Measurements from ENCODE around the gene VPS37D. TPM values are rescaled to one million over a fixed set of nuclear protein-coding genes. Genes with fewer than 3 reads are reported as not detected.

VPS37D gene
- total and polyA plus RNA-seq, 10 of the 15 experiments (the other 5 are each of a cell fraction or from before 2014, with no cell fraction given), result 0.10 to 0.45 (median 0.16) TPM; not detected in 6

DNA sequence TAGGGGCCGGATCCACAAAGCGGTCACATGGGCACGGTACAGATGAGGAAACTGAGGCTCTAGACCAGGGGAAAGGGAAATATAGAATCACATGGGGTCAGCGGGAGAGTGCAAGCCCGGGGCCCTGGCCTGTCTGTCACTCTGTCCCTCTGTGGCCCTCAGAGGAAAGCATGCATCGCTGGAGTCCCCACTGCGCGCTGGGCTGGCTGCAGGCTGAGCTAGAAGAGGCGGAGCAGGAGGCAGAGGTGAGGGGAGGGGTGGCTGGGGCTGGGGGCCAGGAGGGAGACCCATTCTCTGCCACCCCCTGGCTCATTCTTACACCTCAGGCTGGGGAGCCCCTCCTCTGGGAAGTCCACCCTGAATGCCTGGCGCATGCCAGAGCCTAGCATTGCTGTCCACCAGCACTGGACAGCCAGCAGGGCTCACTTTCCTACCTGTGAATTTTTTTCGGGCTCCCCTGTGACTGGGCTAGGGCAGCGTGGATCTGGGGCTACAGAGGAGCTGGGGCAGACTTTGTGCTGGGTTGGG lies 2.3 kb downstream of the VPS37D start:
- Histone ChIP-seq H4K20me1 (ENCODE audit: control insufficient read depth, insufficient read depth) (no peaks in the 10 kb centered on the region), H3K4me2 (ENCODE audit: control insufficient read depth, insufficient read depth) (no peak overlapping the region), H3K9me3 (replicated peaks; ENCODE audit: control insufficient read depth, insufficient read depth, low read length) (no peaks in the 10 kb centered on the region), H3K27ac (ENCODE audit: control insufficient read depth, insufficient read depth) (no peak overlapping the region), H3K27me3 (replicated peaks in 1 of 2; ENCODE audit: control insufficient read depth in 2 of 2, insufficient read depth in 2 of 2, low read length in 1 of 2) (peaks cover 0 to 6% of the 10 kb centered on the region in 2 experiments; a peak in 2 of 4 replicates), H3K36me3 (ENCODE audit: control insufficient read depth in 2 of 2, insufficient read depth in 2 of 2, low read length in 1 of 2) (no peaks in the 10 kb centered on the region), H3K4me3 (no peak overlapping the region), H3K79me2 (ENCODE audit: control insufficient read depth, insufficient read depth, low read length) (no peaks in the 10 kb centered on the region), H3K4me1 (ENCODE audit: control insufficient read depth, insufficient read depth, low read length) (no peaks in the 10 kb centered on the region), H2AFZ (ENCODE audit: control insufficient read depth, low read depth, low read length) (no peak overlapping the region), H3K9ac (ENCODE audit: control insufficient read depth, insufficient read depth, low read length) (no peak overlapping the region)
- TF ChIP-seq SPI1 (IDR thresholded peaks at IDR 0.05; ENCODE audit: borderline replicate concordance, insufficient read depth, low read depth, low read length), result no peak
- RAD21 ChIA-PET (ENCODE audit: unreplicated experiment), result no interaction called here
- intact Hi-C loops (cut with micrococcal nuclease; ENCODE audit: unreplicated experiment), result loop anchor here (5.0 kb wide), 3 partner anchors 43 to 58 kb away; no protein-coding TSS in a partner anchor
- DNase-seq (ENCODE audit: low read depth, low spot score) (no peak), ATAC-seq (no peak), FAIRE-seq (no peak)
- BruUV-seq (replicated peaks), result no TSS peak
- WGBS (ENCODE audit: insufficient coverage, insufficient replicate concordance, low lambda C conversion rate, missing lambda C conversion rate), result 46% methylated on average over 12 of the region's 12 CpGs
- CTCF ChIA-PET, result interaction anchor here (0.9 kb wide), 1 partner anchor 33 kb away, joined by 3 read pairs; no protein-coding TSS in a partner anchor
- SMC1A ChIA-PET (ENCODE audit: uncharacterized antibody, unreplicated experiment), result no interaction called here
- in situ Hi-C loops (cut with MboI), result no loop called here
- POLR2A ChIA-PET, result no interaction called here

- BruUV-seq (replicated peaks), result no TSS peak
- TF ChIP-seq ZNF622 (IDR thresholded peaks at IDR 0.05) (no peak), EZH2 (IDR thresholded peaks at IDR 0.05; ENCODE audit: borderline replicate concordance, control insufficient read depth, low read depth, low read length) (no peak), E2F4 (IDR thresholded peaks at IDR 0.05; ENCODE audit: low read depth, low read length) (no peak), SUZ12 (IDR thresholded peaks at IDR 0.05; ENCODE audit: unreplicated experiment) (no peak), ETV6 (conservative IDR thresholded peaks at IDR 0.05 in 1 of 2, IDR thresholded peaks at IDR 0.05 in 1 of 2; ENCODE audit: borderline replicate concordance in 1 of 2, low read depth in 1 of 2) (no peak), FOS (IDR thresholded peaks at IDR 0.05; ENCODE audit: borderline replicate concordance, extremely low read depth, insufficient read length) (no peak)
- TF ChIP-seq, protein P1, sequence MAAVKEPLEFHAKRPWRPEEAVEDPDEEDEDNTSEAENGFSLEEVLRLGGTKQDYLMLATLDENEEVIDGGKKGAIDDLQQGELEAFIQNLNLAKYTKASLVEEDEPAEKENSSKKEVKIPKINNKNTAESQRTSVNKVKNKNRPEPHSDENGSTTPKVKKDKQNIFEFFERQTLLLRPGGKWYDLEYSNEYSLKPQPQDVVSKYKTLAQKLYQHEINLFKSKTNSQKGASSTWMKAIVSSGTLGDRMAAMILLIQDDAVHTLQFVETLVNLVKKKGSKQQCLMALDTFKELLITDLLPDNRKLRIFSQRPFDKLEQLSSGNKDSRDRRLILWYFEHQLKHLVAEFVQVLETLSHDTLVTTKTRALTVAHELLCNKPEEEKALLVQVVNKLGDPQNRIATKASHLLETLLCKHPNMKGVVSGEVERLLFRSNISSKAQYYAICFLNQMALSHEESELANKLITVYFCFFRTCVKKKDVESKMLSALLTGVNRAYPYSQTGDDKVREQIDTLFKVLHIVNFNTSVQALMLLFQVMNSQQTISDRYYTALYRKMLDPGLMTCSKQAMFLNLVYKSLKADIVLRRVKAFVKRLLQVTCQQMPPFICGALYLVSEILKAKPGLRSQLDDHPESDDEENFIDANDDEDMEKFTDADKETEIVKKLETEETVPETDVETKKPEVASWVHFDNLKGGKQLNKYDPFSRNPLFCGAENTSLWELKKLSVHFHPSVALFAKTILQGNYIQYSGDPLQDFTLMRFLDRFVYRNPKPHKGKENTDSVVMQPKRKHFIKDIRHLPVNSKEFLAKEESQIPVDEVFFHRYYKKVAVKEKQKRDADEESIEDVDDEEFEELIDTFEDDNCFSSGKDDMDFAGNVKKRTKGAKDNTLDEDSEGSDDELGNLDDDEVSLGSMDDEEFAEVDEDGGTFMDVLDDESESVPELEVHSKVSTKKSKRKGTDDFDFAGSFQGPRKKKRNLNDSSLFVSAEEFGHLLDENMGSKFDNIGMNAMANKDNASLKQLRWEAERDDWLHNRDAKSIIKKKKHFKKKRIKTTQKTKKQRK (IDR thresholded peaks at IDR 0.05; ENCODE audit: low read depth, low read length), result no peak
- no peak for ATAC-seq
- Histone ChIP-seq H3K79me2 (ENCODE audit: control insufficient read depth, insufficient read depth, low read length) (no peaks in the 10 kb centered on the region), H3K4me2 (ENCODE audit: control insufficient read depth, insufficient read depth) (no peak overlapping the region), H2AFZ (ENCODE audit: control insufficient read depth, low read depth, low read length) (no peak overlapping the region), H3K27me3 (replicated peaks in 1 of 2; ENCODE audit: control insufficient read depth in 2 of 2, insufficient read depth in 2 of 2, low read length in 1 of 2) (no peaks in the 10 kb centered on the region; a peak in 1 of 4 replicates), H3K36me3 (ENCODE audit: control insufficient read depth in 2 of 2, insufficient read depth in 2 of 2, low read length in 1 of 2) (no peaks in the 10 kb centered on the region), H3K27ac (ENCODE audit: control insufficient read depth, insufficient read depth) (no peak overlapping the region), H3K4me1 (ENCODE audit: control insufficient read depth, insufficient read depth, low read length) (no peaks in the 10 kb centered on the region), H3K9ac (ENCODE audit: control insufficient read depth, insufficient read depth, low read length) (no peak overlapping the region), H4K20me1 (ENCODE audit: control insufficient read depth, insufficient read depth) (no peaks in the 10 kb centered on the region), H3K9me3 (replicated peaks; ENCODE audit: control insufficient read depth, insufficient read depth, low read length) (no peaks in the 10 kb centered on the region), H3K4me3 (no peak overlapping the region)
- WGBS (ENCODE audit: insufficient coverage, insufficient replicate concordance, low lambda C conversion rate, missing lambda C conversion rate), result 71% methylated on average over 7 of the region's 12 CpGs
- in situ Hi-C loops (cut with MboI), result no loop called here
- FAIRE-seq, result no peak
- intact Hi-C loops (cut with micrococcal nuclease; ENCODE audit: unreplicated experiment), result no loop called here
- ChIA-PET CTCF (no interaction called here), RAD21 (ENCODE audit: unreplicated experiment) (no interaction called here), SMC1A (ENCODE audit: uncharacterized antibody, unreplicated experiment) (no interaction called here), POLR2A (no interaction called here)
- no peak for DNase-seq (ENCODE audit: low read depth, low spot score)
Observed at GRCh38 chr7:73671322-73671661, 3.7 kb downstream of the VPS37D start.

Measured in GM12878 (cell line).